Fibroblast of pulmonary artery (primary cell): ENCODE results near the gene IGF2R.
A peak's percentile ranks its signal among the peaks of the same experiment; 100 is the strongest.

ENCODE experiments used
- DNase-seq: peaks from one replicate; pipeline ENCODE4 v3.0.0-alpha.2; 2010; ENCODE audit warnings: low read depth
- H3K4me3 ChIP-seq: replicated peaks from 2 replicates; pipeline ENCODE4 v1.5.1; 2011; ENCODE audit warnings: low read depth, mild to moderate bottlenecking, control low read depth, low read length, moderate library complexity
- CTCF ChIP-seq: IDR thresholded peaks from 2 replicates; pipeline ENCODE4 v1.5.1; 2011; ENCODE audit warnings: mild to moderate bottlenecking, control low read depth, low read length, inconsistent platforms; ENCODE audit errors: missing control alignments

IGF2R gene

DNA sequence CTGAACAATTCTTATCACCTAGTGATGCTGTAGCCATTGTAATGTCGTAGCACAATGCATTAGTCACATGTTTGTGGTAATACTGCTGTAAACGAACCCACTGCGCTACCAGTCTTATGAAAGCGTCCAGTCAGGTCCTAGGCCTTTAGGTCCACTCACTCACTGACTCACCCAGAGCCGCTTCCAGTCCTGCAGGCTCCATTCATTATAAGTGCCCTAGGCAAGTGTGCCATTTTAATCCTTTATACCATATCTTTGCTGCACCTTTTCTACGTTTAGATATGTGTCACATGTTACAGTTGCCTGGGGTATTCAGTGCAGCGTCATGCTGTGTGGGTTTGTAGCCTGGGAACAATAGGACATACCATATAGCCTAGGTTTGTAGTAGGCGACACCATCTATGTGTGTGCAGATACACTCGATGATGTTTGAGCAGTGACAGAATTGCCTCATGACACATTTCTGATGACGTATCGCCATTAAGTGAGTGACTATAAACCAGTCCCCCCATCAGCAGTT is 15.4 kb downstream of the IGF2R start:
- no peak overlapping the region for H3K4me3 ChIP-seq
- TF ChIP-seq CTCF: no peak
- peak; percentile 94 for DNase-seq

GRCh38 chr6:159985296-159985945 is 16.5 kb downstream of the IGF2R start:
- H3K4me3 ChIP-seq: no peak overlapping the region
- no peak for DNase-seq
- TF ChIP-seq CTCF: no peak

DNA sequence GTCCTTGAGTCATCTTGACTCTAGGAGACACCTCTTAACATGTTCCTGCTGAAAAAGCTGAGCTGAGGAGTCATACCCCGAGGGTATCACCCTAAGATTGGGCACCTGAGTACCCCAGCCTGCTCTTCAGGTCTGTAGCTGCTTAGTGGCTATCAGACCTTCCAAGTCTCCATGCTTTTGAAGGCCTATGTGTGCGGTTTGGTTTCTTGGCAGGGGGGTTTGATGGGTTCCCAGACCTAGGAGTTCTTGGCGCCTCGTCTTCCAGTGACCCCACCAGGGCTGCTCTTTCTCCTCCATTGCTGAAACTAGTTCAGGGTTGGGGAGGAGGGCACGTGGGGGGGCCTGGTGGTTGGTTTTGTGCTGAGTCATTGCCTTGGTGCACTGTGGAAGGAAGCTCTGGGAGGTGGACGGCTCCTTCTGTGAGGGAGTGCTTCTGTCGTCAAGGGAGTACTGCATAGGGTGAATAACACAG is 20.1 kb downstream of the IGF2R start:
- no peak for TF ChIP-seq CTCF
- no peak overlapping the region for H3K4me3 ChIP-seq
- peak; percentile 81 for DNase-seq

- H3K4me3 ChIP-seq: no peak overlapping the region
- peak; percentile 50 for DNase-seq
These were observed 20.9 kb downstream of the IGF2R start for GRCh38 chr6:159989492-159990480.

GRCh38 chr6:159992366-159992765 is 23.5 kb downstream of the IGF2R start:
- no peak for TF ChIP-seq CTCF
- H3K4me3 ChIP-seq: no peak overlapping the region
- DNase-seq: no peak

More at GRCh38 chr6:159989492-159990480, 20.9 kb downstream of the IGF2R start:
- TF ChIP-seq CTCF: no peak

GRCh38 chr6:159995405-159995804 is 26.5 kb downstream of the IGF2R start:
- TF ChIP-seq CTCF: no peak
- no peak for DNase-seq
- no peak overlapping the region for H3K4me3 ChIP-seq
